DND-41 (cell line): ENCODE data around the gene CTCF.

Experiments
- ATAC-seq: fragments of 200-7000 bp; cut with Tn5 transposase; 3 replicates; pipeline ENCODE4 v1.9.1; 2021; ENCODE audit warnings: low read depth; ENCODE audit not compliant: insufficient read depth
- DNase-seq: peaks from one replicate; pipeline ENCODE4 v3.0.0-alpha.2; 2020
- H2AFZ ChIP-seq: 2 replicates; pipeline ENCODE4 v1.6.0; 2012; ENCODE audit warnings: low read depth, low read length
- H3K27ac ChIP-seq: 2 replicates; pipeline ENCODE4 v1.5.1; 2012; ENCODE audit warnings: low read length, inconsistent platforms
- H3K27me3 ChIP-seq: fragments of 200-600 bp; sonication (generic); 2 replicates; pipeline ENCODE4 v1.6.0; 2012; ENCODE audit warnings: low read length, mild to moderate bottlenecking, inconsistent platforms; ENCODE audit not compliant: insufficient read depth, poor library complexity
- H3K36me3 ChIP-seq: 2 replicates; pipeline ENCODE4 v1.5.1; 2012; ENCODE audit warnings: low read length, inconsistent platforms; ENCODE audit not compliant: insufficient read depth
- H3K4me1 ChIP-seq: 2 replicates; pipeline ENCODE4 v1.5.1; 2012; ENCODE audit warnings: mild to moderate bottlenecking, low read length; ENCODE audit not compliant: insufficient read depth
- H3K4me2 ChIP-seq: 2 replicates; pipeline ENCODE4 v1.6.0; 2012; ENCODE audit warnings: mild to moderate bottlenecking, moderate library complexity, low read length, inconsistent platforms; ENCODE audit not compliant: insufficient read depth
- H3K4me3 ChIP-seq, 2 experiments: fragments of 200-600 bp in 1 of 2; shearing (Covaris generic) in 1 of 2; 2 replicates each; pipeline ENCODE4 v1.5.1; 2012 to 2016; ENCODE audit warnings: inconsistent platforms in 2 of 2, low read length in 2 of 2, mild to moderate bottlenecking in 2 of 2, low read depth in 1 of 2, moderate library complexity in 1 of 2
- H3K79me2 ChIP-seq: 2 replicates; pipeline ENCODE4 v1.6.0; 2012; ENCODE audit warnings: low read length, inconsistent platforms; ENCODE audit not compliant: insufficient read depth
- H3K9ac ChIP-seq: 2 replicates; pipeline ENCODE4 v1.6.0; 2012; ENCODE audit warnings: low read depth, mild to moderate bottlenecking, inconsistent platforms, low read length, moderate library complexity
- H3K9me3 ChIP-seq: 2 replicates; pipeline ENCODE4 v1.5.1; 2012; ENCODE audit warnings: low read length, moderate library complexity, mild to moderate bottlenecking, inconsistent platforms; ENCODE audit not compliant: insufficient read depth, severe bottlenecking
- H4K20me1 ChIP-seq: 2 replicates; pipeline ENCODE4 v1.6.0; 2012; ENCODE audit warnings: low read length; ENCODE audit not compliant: insufficient read depth
- EZH2 ChIP-seq: IDR thresholded peaks from 3 replicates; pipeline ENCODE4 v1.6.1; 2012; ENCODE audit warnings: borderline replicate concordance, low read depth, mild to moderate bottlenecking, moderate library complexity, low read length, inconsistent platforms; ENCODE audit not compliant: severe bottlenecking
- TF ChIP-seq, protein P1 (sequence below): IDR thresholded peaks from 2 replicates; pipeline ENCODE4 v1.5.1; 2012; ENCODE audit warnings: borderline replicate concordance, low read length, moderate library complexity, mild to moderate bottlenecking; ENCODE audit not compliant: poor library complexity, severe bottlenecking; ENCODE audit errors: extremely low read depth

CTCF gene

DNA sequence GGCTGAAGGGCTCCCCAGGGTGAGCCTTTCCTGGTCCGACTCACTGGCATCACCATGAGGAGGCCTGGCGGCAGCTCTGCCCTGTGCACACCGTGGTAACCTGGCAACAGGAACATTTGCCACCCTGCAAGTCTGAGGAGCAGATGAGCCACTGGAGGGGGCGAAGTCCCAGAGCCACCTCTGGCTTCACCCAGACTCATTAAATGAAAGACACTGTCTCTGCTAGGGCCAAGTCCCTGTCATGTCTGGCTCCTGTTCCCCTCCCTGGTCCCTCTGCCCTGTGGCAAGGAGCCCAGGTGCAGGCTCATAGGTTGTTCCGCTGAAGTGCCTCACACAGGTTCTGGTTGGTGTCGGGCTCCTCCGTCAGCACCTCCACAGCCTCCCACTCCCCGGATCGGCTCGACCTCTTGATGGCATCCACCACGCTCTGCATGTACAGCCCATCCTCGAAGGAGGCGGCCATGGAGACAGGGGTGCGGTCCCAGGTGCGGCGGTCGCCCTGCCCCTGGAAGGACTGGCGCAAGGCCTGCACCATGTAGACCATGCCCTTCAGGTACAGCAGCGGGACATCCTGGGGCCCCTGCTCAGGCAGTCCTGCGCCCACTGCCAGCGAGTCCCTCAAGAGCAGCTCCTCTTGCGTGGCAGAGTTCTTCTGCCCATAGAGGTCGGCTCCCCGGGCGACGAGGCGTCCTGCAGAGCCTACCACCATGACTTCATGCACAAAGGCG, 112.7 kb downstream of the CTCF start:
- Histone ChIP-seq H3K9ac (no peak overlapping the region), H3K4me1 (no peaks in the 10 kb centered on the region)
- TF ChIP-seq EZH2: no peak
- TF ChIP-seq, protein P1, sequence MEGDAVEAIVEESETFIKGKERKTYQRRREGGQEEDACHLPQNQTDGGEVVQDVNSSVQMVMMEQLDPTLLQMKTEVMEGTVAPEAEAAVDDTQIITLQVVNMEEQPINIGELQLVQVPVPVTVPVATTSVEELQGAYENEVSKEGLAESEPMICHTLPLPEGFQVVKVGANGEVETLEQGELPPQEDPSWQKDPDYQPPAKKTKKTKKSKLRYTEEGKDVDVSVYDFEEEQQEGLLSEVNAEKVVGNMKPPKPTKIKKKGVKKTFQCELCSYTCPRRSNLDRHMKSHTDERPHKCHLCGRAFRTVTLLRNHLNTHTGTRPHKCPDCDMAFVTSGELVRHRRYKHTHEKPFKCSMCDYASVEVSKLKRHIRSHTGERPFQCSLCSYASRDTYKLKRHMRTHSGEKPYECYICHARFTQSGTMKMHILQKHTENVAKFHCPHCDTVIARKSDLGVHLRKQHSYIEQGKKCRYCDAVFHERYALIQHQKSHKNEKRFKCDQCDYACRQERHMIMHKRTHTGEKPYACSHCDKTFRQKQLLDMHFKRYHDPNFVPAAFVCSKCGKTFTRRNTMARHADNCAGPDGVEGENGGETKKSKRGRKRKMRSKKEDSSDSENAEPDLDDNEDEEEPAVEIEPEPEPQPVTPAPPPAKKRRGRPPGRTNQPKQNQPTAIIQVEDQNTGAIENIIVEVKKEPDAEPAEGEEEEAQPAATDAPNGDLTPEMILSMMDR: no peak

DNA sequence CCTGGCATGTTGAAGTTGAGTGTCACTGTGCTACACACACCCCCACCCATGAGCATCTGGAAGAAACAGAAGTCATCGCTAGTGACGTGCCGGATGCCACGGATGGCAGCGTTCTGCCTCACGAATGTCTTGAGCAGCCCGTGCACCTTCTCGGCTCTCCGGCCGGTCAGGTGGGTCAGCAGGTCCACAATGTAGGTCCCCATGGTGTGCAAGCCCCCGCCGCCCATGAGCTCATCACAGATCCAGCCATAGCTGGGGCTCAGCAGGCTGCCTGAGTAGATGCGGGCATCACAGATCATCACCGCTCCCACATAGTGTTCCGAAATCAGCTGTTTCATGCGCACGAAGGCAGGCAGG, 113.2 kb downstream of the CTCF start:
- Histone ChIP-seq H3K27ac (no peak overlapping the region), H3K4me3 (no peak overlapping the region)
- TF ChIP-seq, protein P1: no peak
- TF ChIP-seq EZH2: no peak

More for the DNA sequence above, 112.7 kb downstream of the CTCF start:
- Histone ChIP-seq H3K79me2 (no peaks in the 10 kb centered on the region), H3K9me3 (no peaks in the 10 kb centered on the region), H3K27ac (no peak overlapping the region), H3K4me3 (no peak overlapping the region), H3K4me2 (no peak overlapping the region), H4K20me1 (no peaks in the 10 kb centered on the region; the same call in 1 of the 2 replicates), H2AFZ (no peak overlapping the region), H3K36me3 (peaks cover 21% of the 10 kb centered on the region; the same call in 1 of the 2 replicates), H3K27me3 (no peaks in the 10 kb centered on the region)
- no peak for DNase-seq
- no peak for ATAC-seq

DNA sequence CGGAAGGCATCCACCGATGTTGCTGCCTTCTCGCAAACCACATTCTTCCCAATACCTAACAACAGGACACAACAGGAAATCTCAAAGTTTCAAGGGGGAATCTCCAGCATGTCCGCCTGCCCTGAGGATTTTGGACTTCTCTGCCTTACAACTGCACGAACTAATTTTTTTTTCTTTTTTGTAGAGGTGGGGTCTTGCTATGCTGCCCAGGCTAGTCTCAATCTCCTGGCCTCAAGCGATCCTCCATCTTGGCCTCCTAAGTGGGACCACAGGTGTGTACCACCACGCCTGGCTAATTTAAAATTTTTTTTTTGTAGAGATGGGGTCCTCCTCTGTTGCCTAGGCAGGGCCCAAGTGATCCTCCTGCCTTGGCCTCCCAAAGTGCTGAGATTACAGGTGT, 113.7 kb downstream of the CTCF start:
- TF ChIP-seq, protein P1: no peak
- no peak for TF ChIP-seq EZH2
- no peak for ATAC-seq
- no peak overlapping the region for H3K9ac ChIP-seq

More for the DNA sequence above, 113.2 kb downstream of the CTCF start:
- ATAC-seq (no peak), DNase-seq (no peak)
- no peaks in the 10 kb centered on the region; the same call in 1 of the 2 replicates for H4K20me1 ChIP-seq
- no peaks in the 10 kb centered on the region for H3K27me3 ChIP-seq
- H3K36me3 ChIP-seq: peaks cover 24% of the 10 kb centered on the region; the same call in 1 of the 2 replicates
- H3K4me1 ChIP-seq: no peaks in the 10 kb centered on the region
- H3K9me3 ChIP-seq: no peaks in the 10 kb centered on the region
- H2AFZ ChIP-seq: no peak overlapping the region
- no peaks in the 10 kb centered on the region for H3K79me2 ChIP-seq
- H3K9ac ChIP-seq: no peak overlapping the region
- H3K4me2 ChIP-seq: no peak overlapping the region

More for the DNA sequence above, 113.7 kb downstream of the CTCF start:
- no peak for DNase-seq
- Histone ChIP-seq H3K4me1 (no peaks in the 10 kb centered on the region), H3K36me3 (peaks cover 26% of the 10 kb centered on the region; the same call in 1 of the 2 replicates), H2AFZ (no peak overlapping the region), H3K4me2 (no peak overlapping the region), H3K27me3 (no peaks in the 10 kb centered on the region), H3K27ac (no peak overlapping the region), H3K4me3 (no peak overlapping the region), H3K9me3 (no peaks in the 10 kb centered on the region), H4K20me1 (no peaks in the 10 kb centered on the region; the same call in 1 of the 2 replicates), H3K79me2 (no peaks in the 10 kb centered on the region)
